ENCODE measurements around the gene TRAM2. TPM values are rescaled to one million over a fixed set of nuclear protein-coding genes. Genes with fewer than 3 reads are reported as not detected.

Gene TRAM2
- total RNA-seq, 1 experiment from 2014 or later = 28.4 TPM

DNA sequence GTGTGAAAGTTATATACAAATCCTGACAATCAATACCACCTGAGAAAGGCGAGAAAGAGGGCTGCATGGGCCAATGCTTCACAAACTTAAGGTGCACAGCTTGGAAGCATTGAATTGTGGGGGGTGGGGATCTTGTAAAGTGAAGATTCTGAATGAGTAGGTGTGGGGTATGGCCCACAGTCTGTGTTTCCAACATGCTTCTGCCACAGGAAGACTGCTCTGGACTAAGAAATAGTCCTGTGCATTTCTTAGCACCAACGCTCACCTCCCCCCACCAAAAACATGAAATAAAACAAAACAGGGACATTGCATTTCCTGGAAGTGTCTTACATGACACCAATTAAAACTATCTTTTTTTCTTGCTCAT, 21.9 kb upstream of the TRAM2 start:
- no peaks in the 10 kb centered on the region for H3K27me3 ChIP-seq
- H3K9me3 ChIP-seq (replicated peaks) = no peaks in the 10 kb centered on the region
- no peak overlapping the region for H3K27ac ChIP-seq
- no peak for DNase-seq
- H3K4me3 ChIP-seq = no peak overlapping the region
- H3K4me1 ChIP-seq = peaks cover 34% of the 10 kb centered on the region
- no peaks in the 10 kb centered on the region for H3K36me3 ChIP-seq

DNA sequence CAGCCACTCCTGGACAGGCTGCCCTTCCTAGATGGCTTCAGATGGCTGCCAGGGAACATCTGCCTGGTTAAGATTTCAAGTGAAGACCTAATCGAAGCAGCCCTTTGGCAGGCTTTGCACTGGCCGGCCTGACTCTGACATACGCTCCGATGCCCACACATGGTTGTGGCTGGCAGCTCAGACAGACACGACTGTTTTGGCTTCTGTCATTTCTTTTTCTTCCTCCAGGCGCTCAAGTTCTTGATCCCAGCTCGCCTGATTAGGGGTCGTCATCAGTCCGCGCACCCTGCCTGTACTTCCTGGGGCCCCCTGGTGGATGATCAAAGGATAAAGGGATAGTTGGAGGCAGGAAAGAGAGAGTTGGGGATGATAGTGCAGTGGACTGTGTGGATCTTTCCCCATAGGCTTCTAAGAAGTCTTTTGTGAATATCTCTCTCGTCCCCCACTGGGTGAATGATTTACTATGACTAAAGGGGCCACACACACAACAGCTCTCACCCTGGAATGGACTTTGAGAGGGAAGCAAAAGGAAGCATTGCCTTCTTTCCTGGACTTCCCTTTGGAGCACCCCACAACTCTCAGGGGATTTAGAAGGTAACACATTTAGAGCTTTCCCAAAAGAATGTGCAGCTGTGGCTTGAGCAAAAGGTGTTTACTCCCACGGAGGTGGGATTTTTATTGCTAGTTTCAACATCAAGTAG, 21.4 kb upstream of the TRAM2 start:
- DNase-seq = peak; percentile 64 to 67
- Histone ChIP-seq H3K9me3 (replicated peaks) (no peaks in the 10 kb centered on the region), H3K4me3 (no peak overlapping the region), H3K27me3 (no peaks in the 10 kb centered on the region), H3K4me1 (peaks cover 35% of the 10 kb centered on the region), H3K36me3 (no peaks in the 10 kb centered on the region), H3K27ac (no peak overlapping the region)

DNA sequence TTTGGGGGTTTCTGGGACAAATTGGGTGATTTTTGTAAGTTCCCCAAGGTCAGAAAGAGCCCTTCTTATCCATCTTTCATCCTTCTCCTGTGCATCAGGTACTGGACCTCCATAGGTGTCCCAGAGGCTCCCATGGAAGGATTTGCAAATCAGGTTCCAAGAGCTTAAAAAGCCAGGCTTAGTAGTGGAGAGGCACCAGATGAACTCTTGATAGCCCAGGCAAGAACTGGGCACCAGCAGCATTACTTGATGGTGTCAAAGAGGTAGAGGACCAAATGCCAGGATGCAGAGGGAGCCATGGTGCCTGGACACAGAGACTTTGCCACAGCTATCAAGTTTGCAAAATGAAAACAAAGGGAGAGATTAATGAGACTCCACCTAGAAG, 20.9 kb upstream of the TRAM2 start:
- H3K27ac ChIP-seq = no peak overlapping the region
- no peaks in the 10 kb centered on the region for H3K36me3 ChIP-seq
- peaks cover 35% of the 10 kb centered on the region for H3K4me1 ChIP-seq
- DNase-seq = no peak
- H3K9me3 ChIP-seq (replicated peaks) = no peaks in the 10 kb centered on the region
- no peak overlapping the region for H3K4me3 ChIP-seq
- no peaks in the 10 kb centered on the region for H3K27me3 ChIP-seq

DNA sequence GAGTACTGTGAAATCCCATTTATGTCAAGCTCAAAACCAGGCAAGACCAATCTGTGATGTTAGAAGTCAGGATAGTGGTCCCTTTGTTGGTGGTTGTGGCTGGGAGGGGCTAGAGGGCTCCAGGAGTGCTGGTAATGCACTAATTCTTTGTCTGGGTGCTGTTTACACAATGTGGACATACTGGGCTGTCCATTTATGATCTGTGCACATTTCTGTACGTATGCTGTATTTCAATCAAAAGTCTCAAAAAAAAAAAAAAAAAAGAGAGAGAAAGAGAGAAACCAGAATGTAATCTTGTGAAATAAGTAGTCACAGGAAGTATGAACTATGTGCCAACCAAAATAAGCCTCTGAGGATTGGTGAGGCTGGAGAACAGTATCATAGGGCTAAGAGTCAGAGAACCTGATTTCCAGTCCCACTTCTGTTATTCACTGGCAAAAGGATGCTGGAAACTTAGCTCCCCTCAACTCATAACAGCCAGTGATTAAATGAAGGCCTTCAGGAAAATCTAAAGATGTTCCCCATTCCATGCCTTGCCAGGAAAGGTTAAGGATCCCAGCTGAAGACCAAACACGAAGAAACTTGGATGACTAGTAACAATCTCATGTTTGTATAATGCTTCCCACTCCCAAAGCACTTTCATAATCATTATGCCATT, 19.6 kb upstream of the TRAM2 start:
- Histone ChIP-seq H3K4me1 (peaks cover 35% of the 10 kb centered on the region), H3K27me3 (no peaks in the 10 kb centered on the region), H3K36me3 (no peaks in the 10 kb centered on the region), H3K9me3 (replicated peaks) (no peaks in the 10 kb centered on the region), H3K4me3 (no peak overlapping the region), H3K27ac (peak overlapping the region; percentile 89)
- peak; percentile 36 to 64 for DNase-seq

DNA sequence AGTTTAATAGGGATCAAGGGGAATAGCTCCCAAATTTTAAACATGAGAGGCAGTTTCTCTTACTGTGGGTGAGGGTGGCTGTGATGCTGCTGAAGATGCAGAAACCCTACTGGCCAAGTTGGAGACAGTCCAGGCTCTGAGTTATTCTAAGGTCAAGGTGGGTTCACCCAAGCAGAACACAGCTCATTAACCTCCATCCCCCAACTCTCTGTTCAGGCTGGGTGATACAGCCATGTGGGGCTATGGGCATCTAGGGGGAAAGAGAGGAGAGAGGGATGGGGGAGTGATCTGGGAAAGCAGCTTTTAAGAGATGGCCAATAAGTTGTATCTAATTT, 18.9 kb upstream of the TRAM2 start:
- peaks cover 35% of the 10 kb centered on the region for H3K4me1 ChIP-seq
- H3K36me3 ChIP-seq = no peaks in the 10 kb centered on the region
- H3K27me3 ChIP-seq = no peaks in the 10 kb centered on the region
- peak overlapping the region; percentile 30 for H3K4me3 ChIP-seq
- no peak for DNase-seq
- H3K27ac ChIP-seq = peak overlapping the region; percentile 89
- H3K9me3 ChIP-seq (replicated peaks) = no peaks in the 10 kb centered on the region

DNA sequence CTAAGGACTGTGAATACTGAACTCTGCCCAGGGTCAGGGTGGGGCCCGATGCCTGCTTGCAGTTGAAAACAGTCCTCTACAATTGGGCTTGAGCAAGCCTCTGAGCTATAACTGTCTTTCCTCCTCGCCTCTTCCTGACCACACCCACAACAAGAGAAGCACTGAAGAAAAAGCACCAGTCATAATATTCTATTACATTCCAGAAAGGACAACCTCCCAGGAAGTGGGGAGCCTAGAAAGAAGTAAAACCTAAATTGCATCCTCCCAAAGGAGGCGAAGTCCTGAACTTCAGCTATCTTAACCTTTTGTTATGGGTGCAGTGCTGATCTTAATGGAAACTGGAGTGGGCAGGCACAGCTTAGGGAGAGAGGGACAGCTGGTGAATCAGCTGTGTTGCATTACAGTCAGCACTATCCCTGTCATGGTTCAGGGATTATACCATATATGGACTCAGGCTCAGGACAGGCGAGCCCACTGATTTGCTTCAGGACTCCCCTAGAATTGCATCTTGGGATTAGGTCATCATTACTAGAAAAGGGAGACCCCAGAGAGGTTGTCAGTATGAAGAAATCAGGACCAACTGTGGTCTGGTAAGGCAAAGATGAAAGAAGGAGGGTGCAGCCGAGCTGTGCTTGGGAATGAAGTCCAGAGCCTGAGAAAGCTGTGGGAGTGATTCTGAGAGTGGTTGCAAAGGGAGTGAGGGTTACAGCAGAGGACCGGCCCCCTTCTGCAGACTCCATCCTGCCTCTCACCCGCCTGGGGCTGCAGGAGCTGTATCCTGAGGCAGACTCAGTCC, 18.3 kb upstream of the TRAM2 start:
- Histone ChIP-seq H3K4me1 (peaks cover 35% of the 10 kb centered on the region), H3K36me3 (no peaks in the 10 kb centered on the region), H3K9me3 (replicated peaks) (no peaks in the 10 kb centered on the region), H3K27me3 (no peaks in the 10 kb centered on the region), H3K4me3 (peak overlapping the region; percentile 30), H3K27ac (peak overlapping the region; percentile 89)
- DNase-seq = peak; percentile 78 to 91

DNA sequence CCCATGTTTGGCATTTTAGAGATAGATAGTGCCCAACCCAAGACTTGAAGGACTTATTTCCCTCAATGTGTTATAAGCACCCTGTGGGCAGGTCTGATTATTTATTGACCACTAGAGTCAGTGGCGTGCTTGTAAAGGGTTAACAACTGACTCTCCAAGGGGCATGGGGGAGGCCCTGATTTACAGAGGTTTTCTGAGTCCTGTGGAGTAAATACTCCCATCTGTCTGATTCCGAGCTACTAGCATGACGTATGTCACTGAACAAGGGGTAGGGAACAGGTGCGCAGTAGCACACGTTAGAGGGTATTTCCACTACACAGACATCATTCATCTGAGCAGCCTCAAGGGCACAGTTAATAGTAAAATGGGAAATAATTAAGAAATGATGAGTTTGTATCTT, 17.4 kb upstream of the TRAM2 start:
- Histone ChIP-seq H3K27ac (peak overlapping the region; percentile 89), H3K4me1 (peaks cover 35% of the 10 kb centered on the region)
- peak; percentile 61 to 81 for DNase-seq

DNA sequence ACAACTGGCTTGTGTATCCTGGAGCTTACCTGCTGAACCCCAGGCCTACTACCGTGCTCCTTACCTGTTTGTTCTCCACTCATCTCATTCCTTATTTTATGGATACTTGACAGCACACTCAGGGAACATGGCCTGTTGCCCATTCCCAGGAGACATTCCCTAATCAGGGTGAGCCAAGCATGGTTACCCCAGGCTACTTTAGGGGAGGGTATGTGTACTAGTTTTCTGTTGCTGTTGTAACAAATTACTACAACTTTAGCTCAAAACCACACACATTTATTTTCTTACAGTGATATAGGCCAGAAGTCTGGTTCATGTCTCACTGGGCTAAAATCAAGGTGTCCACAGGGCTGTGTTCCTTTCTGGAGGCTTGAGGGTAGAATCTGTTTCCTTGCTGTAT, 15.0 kb upstream of the TRAM2 start:
- H3K4me1 ChIP-seq = peaks cover 27% of the 10 kb centered on the region

More for the DNA sequence above, 17.4 kb upstream of the TRAM2 start:
- Histone ChIP-seq H3K4me3 (peak overlapping the region; percentile 30; the same call in 1 of the 2 replicates), H3K9me3 (replicated peaks) (no peaks in the 10 kb centered on the region), H3K36me3 (no peaks in the 10 kb centered on the region), H3K27me3 (no peaks in the 10 kb centered on the region)

DNA sequence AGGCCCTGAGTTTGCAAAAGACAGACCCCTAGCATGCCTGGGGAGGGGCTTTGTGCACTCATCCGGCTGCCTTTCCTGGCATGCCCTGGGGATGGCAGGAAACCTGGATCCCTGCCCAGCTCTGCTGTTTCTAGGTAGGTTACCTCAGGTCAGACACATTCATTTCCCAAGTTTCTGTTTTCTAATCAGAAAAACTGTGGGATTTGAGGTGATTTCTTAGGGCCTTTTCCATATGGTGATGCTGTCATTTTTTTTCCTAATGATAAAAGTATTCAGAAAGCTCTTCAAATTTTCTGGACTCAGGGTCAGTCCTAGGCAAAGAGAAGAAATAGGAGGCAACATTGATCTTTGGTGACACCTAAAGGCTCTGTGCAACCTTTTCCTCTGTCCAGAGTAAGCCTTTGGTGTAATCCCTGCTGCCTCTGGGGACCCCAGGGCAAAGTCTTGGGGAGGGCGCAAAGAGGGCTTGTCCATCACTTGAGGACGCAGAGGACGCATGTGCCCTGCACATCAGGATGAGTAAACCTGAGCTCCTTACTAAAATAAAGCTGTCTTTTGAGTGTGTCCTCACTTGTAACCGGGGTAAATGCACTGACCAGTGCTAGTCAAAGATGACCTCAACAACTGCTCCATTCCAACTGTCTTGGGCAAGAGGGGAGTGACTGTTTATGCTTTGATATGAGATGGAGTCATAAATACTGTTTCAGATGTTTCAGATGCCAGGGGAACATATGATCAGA, 13.5 kb upstream of the TRAM2 start:
- no peak overlapping the region for H3K4me3 ChIP-seq
- no peak overlapping the region for H3K27ac ChIP-seq
- no peak for DNase-seq
- no peaks in the 10 kb centered on the region for H3K9me3 ChIP-seq (replicated peaks)
- peaks cover 14% of the 10 kb centered on the region for H3K4me1 ChIP-seq
- no peaks in the 10 kb centered on the region for H3K27me3 ChIP-seq
- H3K36me3 ChIP-seq = no peaks in the 10 kb centered on the region

More for the DNA sequence above, 15.0 kb upstream of the TRAM2 start:
- Histone ChIP-seq H3K4me3 (no peak overlapping the region), H3K36me3 (no peaks in the 10 kb centered on the region), H3K9me3 (replicated peaks) (no peaks in the 10 kb centered on the region), H3K27me3 (no peaks in the 10 kb centered on the region), H3K27ac (no peak overlapping the region)
- DNase-seq = no peak

DNA sequence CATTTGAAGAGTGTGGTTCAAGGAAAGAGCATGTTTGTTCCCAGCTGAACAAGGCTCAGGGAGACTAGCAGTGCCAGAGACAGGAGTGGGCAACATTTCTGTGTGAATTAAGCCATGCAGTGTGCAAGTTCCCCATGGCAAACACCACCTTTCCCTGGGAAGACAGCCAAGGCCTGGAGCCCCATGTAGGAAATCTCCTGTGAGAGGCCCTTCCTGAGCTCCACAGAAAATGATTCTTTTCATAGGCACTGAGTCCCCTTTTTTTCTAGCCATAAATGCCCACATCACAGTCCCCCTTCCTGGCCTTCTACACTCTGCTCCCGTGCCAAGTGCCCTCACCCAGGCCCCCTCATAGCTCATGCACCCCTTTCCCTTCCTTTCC, 11.8 kb upstream of the TRAM2 start:
- no peaks in the 10 kb centered on the region for H3K36me3 ChIP-seq
- no peaks in the 10 kb centered on the region for H3K27me3 ChIP-seq
- H3K27ac ChIP-seq = no peak overlapping the region
- H3K4me1 ChIP-seq = no peaks in the 10 kb centered on the region
- no peaks in the 10 kb centered on the region for H3K9me3 ChIP-seq (replicated peaks)
- H3K4me3 ChIP-seq = no peak overlapping the region
- DNase-seq = no peak

DNA sequence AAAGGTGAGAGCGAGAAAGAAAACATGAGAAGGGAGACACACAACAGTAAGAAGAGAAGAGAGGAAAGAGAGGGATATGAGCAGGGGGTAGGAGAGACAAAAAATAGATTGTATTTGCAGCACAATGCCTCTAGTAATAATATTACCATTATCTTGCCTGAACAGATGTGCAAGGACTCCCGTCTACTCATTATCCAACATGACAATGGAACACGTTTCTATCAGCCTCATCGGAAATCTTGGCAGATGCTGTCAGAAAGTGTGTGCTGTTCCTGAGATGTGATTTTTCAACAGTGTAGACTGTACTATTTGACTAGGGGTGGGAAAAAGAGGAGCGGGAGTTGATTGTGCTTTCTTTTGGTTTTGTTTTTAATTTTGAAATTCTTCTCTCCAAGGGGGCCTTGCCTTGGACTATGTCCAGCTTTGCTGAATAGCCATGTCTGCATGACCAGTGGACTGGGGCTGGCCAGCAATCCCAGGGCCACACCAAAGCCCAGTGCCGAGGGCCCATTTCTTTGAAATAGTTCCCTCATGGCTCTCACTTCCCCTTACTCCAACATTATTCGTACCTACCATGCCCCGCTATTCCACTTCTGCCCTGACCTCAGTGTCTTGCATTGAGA, 11.3 kb upstream of the TRAM2 start:
- no peak for DNase-seq
- Histone ChIP-seq H3K27me3 (no peaks in the 10 kb centered on the region), H3K9me3 (replicated peaks) (no peaks in the 10 kb centered on the region), H3K4me1 (no peaks in the 10 kb centered on the region), H3K36me3 (no peaks in the 10 kb centered on the region), H3K27ac (no peak overlapping the region), H3K4me3 (no peak overlapping the region)

DNA sequence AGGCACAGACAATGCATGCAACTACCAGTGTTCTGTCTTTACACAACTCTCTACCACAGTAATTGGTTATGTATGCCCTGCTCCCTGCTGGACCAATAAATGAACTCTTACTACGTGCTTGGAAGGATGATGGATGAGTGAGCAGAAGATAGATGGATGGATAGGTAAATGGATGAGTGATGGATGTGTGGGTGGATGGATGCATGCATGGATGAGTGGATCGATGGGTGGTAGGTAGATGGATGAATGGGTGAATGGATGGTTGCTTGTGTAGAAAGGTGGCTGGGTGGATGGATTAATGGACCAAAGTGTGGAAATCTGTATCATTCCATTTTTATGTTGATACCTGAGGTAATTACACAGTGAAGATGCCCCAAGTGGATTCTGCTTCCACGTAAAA, 10.1 kb upstream of the TRAM2 start:
- Histone ChIP-seq H3K36me3 (no peaks in the 10 kb centered on the region), H3K4me3 (no peak overlapping the region), H3K9me3 (replicated peaks) (no peaks in the 10 kb centered on the region), H3K27ac (no peak overlapping the region), H3K4me1 (no peaks in the 10 kb centered on the region), H3K27me3 (no peaks in the 10 kb centered on the region)
- DNase-seq = no peak

DNA sequence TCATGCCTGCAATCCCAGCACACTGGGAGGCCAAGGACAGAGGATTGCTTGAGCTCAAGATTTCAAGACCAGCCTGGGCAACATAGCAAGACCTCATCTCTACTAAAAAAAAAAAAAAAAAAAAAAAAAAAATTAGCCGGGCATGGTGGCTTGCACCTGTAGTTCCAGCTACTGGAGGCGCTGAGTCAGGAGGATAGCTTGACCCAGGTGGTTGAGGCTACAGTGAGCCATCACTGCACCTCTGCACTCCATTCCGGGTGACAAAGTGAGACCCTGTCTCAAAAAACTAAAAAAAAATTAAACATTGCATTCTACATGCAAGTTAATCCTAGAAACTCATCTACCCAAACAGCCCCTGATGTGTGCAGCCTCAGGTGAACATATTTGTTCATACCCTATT, 7.3 kb upstream of the TRAM2 start:
- Histone ChIP-seq H3K27ac (no peak overlapping the region), H3K27me3 (no peaks in the 10 kb centered on the region), H3K4me3 (no peak overlapping the region), H3K36me3 (no peaks in the 10 kb centered on the region), H3K4me1 (no peaks in the 10 kb centered on the region), H3K9me3 (replicated peaks) (no peaks in the 10 kb centered on the region)
- DNase-seq = no peak

DNA sequence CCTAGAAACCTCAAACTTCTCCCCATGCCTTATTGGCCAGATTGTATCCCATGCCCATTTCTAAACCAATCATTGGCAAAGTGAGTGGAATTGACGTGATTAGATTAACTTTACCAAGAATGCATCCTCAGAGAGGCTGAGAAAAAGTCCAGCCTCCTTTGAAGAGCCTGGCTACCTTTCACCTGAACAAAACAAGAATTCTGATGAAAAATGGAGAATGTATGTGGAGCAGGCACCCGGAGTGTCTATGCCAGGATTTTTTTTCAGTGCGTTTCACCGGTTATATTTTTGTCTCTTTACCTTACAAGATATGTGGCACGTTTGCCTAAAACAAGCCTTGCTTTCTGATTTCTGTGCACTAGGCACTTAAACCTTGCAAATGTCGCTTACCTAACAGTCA, 6.1 kb upstream of the TRAM2 start:
- H3K4me1 ChIP-seq = peaks cover 2% of the 10 kb centered on the region; the same call in 1 of the 2 replicates
- no peak overlapping the region for H3K27ac ChIP-seq
- DNase-seq = no peak
- H3K36me3 ChIP-seq = no peaks in the 10 kb centered on the region
- no peaks in the 10 kb centered on the region for H3K27me3 ChIP-seq
- no peaks in the 10 kb centered on the region for H3K9me3 ChIP-seq (replicated peaks)
- H3K4me3 ChIP-seq = no peak overlapping the region
